NCI-H2107 treated with DMSO at 0.1 percent for 48 hours (cell line): ENCODE data around the gene GOLPH3.
"Not testable (repeated sequence)": the region's sequence is repeated elsewhere in the genome, so short reads cannot be mapped to it uniquely, and the experiment has no call there.

Source experiments
- DNase-seq: peaks from one replicate; lab custom pipeline; 2025; ENCODE audit not compliant: unreplicated experiment; lab: John Stamatoyannopoulos, UW

The GOLPH3 gene

GRCh38 chr5:32100691-32101302, 73.3 kb downstream of the GOLPH3 start:
- no peak for DNase-seq

- no peak for DNase-seq
These were observed 73.9 kb downstream of the GOLPH3 start for GRCh38 chr5:32100230-32100629.

- DNase-seq: no peak
These were observed 74.6 kb downstream of the GOLPH3 start for GRCh38 chr5:32099486-32100035.

GRCh38 chr5:32098890-32099310, 75.2 kb downstream of the GOLPH3 start:
- DNase-seq: no peak

GRCh38 chr5:32098291-32098690, 75.8 kb downstream of the GOLPH3 start:
- no peak for DNase-seq

GRCh38 chr5:32096891-32097595, 77.1 kb downstream of the GOLPH3 start:
- no peak for DNase-seq

- DNase-seq: no peak
These were observed 78.9 kb downstream of the GOLPH3 start for GRCh38 chr5:32095261-32095671.

- DNase-seq: no peak
These were observed 79.4 kb downstream of the GOLPH3 start for GRCh38 chr5:32094691-32095090.

GRCh38 chr5:32092938-32093812, 80.9 kb downstream of the GOLPH3 start:
- DNase-seq: peak; percentile 81

GRCh38 chr5:32090755-32091128, 83.4 kb downstream of the GOLPH3 start:
- DNase-seq: no peak

GRCh38 chr5:32090026-32090754, 83.9 kb downstream of the GOLPH3 start:
- DNase-seq: no peak

GRCh38 chr5:32089146-32090000, 84.7 kb downstream of the GOLPH3 start:
- DNase-seq: no peak

- no peak for DNase-seq
These were observed 85.9 kb downstream of the GOLPH3 start for GRCh38 chr5:32088214-32088613.

GRCh38 chr5:32087086-32088082, 86.7 kb downstream of the GOLPH3 start:
- DNase-seq: no peak

GRCh38 chr5:32083981-32084430, 90.1 kb downstream of the GOLPH3 start:
- DNase-seq: no peak

- DNase-seq: no peak
These were observed 91.4 kb downstream of the GOLPH3 start for GRCh38 chr5:32082701-32083100.

- not testable (repeated sequence) for DNase-seq
These were observed 93.6 kb downstream of the GOLPH3 start for GRCh38 chr5:32080565-32080964.

- DNase-seq: not testable (repeated sequence)
These were observed 95.3 kb downstream of the GOLPH3 start for GRCh38 chr5:32078855-32079254.
